Stimulated activated CD4-positive, alpha-beta T cell treated with anti-CD3 and anti-CD28 coated beads, Interleukin-15, amount 100 ng/mL, for 48 hours (primary cell): ENCODE data around the gene SPACA6.

Experiments
- DNase-seq, 2 donors: peaks; one replicate each; pipeline ENCODE4 v3.0.0-alpha.2; 2020; ENCODE audit warnings: low read depth in 2 of 2

SPACA6 gene

DNA sequence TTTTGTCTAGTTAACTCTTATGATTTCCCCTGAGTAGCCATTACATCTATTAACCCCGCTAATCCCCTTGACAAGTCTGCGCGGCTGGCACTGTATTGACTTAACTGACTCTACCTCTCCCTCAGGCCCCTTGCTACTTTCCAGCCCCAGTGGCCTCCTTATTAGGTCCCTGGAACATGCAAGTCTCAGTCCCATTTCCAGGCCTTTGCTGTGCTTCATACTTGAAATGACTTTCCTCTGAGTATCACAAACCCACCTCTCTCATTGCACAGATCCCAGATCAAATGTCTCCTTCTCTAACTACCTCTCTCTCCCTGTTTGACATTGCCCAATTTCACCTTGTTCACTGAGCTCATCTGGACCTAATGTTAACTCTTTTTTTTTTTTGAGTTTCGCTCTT, 13.2 kb downstream of the SPACA6 start:
- DNase-seq = no peak

DNA sequence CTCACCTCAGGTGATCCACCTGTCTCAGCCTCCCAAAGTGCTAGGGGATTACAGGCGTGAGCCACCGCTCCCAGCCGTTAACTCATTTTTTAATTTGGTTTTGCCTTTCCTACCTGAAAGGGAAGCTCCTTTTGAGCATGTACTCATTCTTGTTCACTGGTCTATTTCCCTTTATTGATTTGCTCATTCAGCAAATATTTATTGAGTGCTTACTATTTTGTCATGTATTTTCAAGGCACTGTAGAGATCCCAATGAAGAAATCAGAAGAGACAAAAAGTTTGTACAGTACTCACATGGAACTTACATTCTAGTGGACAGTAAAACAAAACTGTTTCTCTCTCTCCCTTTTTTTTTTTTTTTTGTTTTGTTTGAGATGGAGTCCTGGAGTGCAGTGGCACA, 13.8 kb downstream of the SPACA6 start:
- no peak for DNase-seq

DNA sequence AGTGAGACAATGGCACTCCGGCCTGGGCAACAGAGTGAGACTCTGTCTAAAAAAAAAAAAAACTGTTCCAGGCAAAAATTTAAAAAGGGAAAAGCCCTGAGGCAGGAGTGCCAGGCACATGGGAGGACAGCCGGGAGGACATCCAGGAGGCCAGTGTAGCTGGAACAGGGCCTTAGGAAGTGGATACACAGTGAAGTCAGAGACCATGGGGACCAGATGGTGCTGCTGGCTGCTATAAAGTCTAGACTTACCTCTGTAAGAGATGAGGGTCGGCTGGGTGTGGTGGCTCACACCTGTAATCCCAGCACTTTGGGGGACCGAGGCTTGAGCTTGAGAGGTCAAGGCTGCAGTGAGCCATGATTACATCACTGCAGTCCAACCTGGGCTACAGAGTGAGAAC, 15.7 kb downstream of the SPACA6 start:
- DNase-seq = no peak

DNA sequence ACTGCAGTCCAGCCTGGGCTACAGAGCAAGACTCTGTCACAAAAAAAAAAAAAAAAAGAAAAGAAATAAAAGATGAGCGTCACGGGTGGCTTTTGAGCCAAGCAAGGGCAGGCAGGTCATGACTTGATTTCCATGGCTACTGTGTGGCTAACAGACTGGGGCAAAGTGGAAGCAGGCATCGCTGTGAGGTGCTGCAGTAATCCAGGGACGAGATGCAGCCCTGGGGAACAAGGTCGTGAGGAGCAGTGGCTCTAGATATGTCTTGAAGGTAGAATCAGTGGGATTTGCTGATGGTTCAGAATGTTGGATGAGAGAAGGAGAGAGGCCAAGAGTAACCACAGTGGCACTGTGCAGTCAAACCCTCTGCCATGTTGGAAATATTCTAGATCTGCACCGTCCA, 16.4 kb downstream of the SPACA6 start:
- no peak for DNase-seq

DNA sequence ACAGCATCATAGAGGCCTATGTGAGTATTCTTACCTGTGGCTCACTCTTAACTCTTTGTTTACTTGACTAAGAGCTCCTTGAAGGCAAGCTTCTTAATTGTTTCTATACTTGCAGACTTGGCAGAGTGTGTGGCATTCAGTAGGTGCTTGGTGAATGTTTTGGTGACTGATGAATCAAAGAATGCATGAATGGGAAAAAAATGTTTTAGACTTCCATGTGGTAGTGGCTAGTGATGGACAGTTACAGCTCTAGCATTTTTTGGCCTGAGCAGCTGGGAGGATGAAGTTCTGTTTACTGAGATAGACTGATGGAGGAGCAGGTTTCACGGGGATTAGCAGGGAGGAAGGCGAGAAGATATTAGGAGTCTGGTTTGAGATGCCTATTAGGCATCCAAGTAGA, 17.0 kb downstream of the SPACA6 start:
- DNase-seq = no peak

DNA sequence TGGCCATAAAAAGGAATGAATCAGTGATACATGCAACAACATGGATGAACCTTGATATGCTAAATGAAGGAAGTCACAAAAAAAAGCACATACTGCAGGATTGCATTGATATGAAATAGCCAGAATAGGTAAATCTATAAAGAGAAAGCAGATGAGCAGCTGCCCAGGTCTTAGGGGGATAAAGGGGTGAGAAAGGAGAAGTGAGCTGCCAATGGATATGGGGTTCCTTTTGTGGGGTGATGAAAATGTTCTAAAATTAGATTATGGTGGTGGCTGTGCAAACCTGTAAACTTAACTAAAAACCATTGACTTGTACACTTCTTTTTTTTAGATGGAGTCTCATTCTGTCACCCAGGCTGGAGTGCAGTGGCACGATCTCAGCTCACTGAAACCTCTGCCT, 18.6 kb downstream of the SPACA6 start:
- DNase-seq = no peak

DNA sequence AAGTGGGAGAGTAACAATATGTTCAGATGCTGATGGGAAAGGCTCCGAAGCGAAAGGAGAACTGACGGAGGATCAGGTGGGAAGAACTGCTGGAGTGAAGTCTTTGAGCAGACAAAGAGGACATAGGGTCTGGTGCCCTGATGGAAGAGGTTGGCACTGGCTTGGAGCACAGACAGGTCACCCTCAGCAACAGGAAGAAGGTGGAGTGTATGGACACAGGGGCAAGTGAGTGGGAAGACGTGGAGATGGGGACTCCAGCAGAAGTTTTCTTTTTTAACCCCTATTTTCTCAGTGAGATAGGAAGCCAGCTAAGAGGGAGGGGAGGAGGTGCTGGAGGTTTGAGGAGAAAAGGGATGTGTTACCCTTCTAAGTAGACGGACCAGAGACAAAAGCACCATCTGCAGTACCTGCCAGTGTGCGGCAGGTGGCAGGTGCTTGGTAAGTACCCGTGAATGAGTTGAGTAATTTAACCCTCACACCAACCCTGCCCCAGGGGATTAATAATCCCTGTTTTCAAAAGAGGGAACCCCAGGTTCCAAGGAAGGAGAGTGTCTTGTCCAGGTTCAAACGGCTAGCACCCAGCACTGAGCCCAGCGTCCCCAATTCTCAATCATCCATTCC, 19.4 kb downstream of the SPACA6 start:
- no peak for DNase-seq

DNA sequence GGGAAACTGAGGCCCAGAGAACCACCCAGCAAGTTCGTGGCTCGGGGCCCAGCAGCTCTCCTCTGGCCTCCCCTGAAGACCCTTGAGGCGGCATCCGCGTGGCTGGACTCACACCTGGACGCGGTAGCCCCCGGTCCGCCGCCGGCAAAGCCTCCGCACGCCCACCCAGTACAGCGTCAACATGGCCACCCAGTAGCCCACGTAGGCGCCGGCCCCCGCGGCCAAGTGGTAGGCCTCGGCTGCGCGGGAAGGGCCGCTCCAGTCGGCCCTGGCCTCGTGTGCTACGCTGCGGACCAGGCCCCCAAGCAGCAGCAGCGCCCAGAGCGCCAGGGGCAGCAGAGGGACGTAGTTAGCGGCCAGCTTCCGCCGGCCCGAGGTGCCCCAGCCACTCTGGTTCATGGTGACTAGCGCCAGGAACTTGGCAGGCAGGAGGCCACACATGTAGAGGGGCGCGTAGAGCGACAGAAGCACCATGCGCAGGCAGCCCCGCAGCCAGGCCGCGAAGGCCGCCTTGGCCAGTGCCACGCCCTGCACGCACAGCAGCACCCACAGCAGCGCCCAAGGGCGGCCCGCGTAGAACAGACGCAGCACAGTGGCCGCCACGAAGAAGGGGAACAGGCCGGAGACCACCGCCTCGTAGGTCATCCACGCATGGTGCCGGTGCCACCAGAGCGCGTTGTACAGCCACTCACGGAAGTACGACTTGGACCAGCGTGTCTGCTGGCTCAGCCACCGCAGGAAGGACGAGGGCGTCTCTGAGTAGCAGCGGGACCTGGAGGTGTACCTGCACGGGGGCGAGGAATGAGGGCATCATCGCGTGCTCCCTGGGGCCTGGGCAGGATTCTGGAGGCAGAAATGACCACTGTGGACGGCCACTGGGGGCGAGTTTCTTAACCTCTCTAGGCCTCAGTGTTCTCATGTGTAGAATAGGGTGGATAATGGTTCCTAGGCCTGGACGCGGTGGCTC, 20.5 kb downstream of the SPACA6 start:
- no peak for DNase-seq

DNA sequence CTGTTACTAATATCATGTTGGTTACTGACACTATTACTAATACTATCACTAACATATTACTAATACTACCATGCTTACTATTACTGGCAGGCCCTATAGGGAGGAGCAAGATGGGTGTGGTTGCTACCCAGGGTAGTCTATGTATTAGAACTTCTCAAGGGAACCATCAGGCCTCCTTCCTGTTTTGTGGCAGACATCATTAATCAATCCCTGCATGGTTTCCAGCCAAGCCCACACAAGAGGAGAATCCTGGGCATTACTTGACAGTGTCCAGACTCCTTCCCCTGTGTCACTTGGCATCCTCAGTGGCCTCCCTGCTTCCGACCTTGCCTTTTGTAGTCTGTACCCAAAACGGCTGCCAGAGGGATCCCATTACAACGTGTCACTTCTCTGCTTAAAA, 21.7 kb downstream of the SPACA6 start:
- no peak for DNase-seq

DNA sequence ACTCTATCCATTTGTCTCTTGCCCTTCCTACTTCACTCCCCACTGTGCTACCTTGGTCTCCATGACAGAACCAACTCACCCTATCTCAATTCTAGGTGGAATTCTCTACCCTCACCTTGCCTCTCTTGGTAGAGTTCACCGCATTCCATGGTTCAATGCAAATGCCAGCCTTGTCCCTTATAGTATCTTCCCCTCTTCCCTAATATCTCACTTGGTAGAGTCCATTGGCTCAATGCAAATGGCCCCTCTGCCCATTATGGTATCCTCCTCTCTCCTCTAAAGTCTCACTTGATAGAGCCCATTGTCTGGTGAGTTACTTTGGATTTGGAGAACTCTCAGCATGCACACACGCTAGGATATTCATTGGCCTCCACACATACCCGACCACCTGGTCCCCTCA, 22.7 kb downstream of the SPACA6 start:
- no peak for DNase-seq

DNA sequence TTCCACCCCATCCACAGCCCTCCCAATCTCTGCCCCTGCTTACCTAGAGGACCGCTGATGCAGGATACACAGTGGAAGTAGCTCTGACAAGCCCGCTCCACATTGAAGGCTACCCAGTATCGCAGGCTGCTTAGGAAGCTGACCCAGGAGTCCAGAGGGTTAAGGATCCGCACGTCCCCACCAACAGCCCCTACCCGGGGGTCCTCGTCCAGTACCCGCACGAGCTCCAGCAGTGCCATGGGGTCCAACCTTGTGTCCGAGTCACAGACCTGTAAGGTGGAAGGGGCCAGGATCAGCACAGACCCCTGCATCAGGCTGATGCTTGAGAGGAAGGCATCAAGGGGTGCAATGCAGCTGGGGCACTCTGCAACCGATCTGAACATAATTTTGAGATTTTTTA, 23.8 kb downstream of the SPACA6 start:
- DNase-seq = no peak

DNA sequence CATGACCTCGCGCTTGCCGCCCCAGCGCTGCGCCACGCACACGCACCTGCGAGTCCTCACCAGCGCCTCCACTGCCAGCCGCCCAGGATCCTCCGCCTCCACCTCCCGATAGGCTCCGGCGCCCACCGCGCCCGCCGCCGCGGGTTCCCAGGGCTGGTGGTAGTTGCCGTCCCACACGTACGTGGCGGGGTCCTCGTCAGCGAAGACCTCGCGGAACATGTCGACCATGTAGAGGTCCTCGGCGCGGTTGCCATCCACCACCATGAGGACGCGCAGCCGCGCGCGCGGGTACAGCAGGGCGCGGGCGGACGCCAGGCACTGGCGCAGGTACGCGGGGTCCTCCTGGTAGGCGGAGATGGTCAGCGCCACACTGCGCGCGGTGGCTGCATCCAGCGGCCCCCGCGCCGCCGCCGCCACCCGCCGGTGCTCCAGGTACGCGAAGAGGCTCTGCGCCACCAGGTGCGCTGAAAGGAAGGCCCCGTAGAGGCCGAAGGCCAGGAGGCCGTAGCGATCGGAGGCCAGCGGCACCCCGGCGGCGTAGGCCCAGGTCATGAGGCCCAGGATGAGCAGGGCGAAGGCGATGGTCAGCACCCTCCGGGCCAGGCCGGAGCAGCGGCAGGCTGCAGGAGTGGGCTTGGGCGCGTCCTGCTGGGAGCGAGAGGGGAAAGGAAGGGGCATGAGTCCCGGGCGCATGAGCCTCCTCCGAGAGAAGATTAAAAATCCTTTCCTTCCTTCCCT, 26.3 kb downstream of the SPACA6 start:
- no peak for DNase-seq

DNA sequence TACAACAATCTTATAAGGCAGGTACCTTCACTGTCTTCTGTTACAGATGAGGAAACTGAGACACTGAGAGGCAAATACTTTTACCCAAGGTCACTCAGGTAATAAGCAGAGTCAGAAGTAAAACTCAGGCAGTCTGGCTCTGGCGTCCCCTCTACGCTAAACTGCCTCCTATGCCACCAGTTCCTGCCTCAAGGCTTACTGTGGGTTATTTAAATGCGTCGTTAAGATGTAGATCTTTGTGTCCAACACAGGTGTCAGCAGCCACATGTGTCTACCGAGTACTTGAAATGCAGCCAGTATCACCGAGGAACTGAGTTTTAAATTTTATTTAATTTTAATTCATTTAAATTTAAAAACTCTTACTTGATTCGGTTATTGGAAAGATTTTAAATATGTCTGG, 28.8 kb downstream of the SPACA6 start:
- no peak for DNase-seq

DNA sequence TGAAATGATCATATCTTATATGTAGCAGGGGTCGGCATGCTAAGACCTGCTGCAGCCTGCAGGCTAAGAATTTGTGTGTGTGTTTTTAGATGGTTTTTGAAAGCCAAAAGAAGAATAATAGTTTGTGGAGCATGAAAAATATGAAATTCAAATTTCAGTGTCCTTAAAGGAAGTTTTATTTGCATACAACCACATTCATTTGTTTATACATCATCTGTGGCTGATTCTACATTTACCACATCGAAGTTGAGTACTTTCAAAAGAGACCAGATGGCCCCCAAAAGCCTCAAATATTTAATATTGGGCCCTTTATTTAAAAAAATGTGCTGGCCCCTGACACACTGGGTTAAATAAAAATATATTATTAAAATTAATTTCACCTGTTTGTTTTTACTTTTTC, 29.4 kb downstream of the SPACA6 start:
- no peak for DNase-seq

DNA sequence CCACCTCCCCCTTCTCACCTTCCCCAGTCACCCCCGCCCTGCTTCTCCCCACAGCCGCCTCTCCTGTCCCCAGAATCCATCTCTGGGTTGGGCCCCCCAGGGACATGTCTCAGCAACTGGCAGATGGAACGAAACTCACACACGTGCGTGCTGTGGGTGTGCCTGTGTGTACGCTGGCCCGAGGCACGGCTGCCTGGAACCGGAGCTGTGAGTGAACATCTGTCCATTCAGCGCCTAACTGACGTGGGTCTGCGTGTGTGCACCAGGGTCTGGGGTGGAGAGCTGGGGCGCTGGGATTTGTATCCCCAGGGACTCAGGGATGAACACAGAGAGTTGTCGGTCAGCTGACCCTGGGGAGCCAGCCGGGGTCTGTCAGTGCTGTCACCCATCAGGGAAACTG, 31.4 kb downstream of the SPACA6 start:
- no peak for DNase-seq

DNA sequence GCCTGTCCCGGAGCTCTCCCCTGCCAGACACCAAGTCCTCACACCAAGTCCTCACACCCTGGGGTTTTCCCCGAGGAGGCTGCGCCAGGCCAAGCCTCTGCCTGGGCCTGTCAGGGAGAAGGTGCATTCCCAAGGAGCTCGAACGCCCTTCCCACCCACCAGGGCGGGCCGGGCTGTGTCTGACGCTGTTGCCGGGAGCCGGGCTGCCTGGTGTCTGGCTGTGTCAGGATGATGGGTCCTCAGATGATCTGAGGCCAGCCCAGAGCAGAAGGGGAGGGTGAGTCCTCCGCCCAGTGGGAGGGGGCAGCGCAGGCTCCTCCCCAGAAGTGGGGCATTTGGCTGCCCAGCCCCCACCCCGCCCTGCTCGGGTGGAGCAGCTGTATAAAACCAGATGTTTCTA, 32.9 kb downstream of the SPACA6 start:
- DNase-seq = no peak

DNA sequence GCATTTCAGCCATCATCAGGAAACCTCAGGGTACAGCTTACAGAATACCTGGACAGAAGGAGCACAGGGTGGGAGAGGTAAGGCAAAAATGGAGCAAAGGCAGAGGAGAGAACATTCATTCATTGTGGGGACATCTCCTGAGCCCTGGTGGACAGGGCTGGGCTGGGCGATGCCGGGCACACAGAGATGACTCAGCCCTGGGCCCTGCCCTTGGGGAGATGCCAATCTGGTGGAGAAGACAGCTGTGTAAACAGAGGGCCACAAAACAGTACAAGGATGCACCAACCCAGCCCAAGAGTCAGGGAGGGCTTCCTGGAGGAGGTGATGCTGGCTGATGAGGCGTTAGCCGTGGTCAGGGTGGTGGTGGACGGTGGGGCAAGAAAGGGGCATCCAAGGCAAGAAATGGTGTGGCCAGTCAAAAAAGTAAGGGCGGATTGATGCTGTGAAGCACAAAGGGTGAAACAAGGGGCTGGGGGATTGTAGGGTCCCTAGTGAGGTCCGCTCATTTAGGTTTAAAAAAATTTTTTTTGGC, 34.3 kb downstream of the SPACA6 start:
- no peak for DNase-seq

DNA sequence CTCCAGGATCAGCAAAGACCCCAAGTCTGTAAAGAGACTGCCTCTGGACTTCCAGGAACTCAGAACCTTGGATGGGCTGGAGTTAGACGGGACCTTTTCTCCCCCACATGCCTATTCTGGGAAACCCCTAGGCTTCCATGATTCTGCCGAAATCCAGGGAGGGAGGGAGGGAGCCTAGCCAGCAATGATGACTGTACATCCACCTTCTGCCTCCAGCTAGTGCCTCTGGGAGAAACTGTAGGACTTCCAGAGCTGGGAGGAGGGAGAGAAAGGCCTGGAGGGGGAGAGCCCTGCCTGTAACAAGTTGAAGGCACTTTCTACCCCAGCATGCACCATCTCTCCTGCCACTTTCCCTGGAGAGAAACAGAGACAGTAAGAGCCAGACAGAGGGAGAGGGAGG, 36.7 kb downstream of the SPACA6 start:
- no peak for DNase-seq

DNA sequence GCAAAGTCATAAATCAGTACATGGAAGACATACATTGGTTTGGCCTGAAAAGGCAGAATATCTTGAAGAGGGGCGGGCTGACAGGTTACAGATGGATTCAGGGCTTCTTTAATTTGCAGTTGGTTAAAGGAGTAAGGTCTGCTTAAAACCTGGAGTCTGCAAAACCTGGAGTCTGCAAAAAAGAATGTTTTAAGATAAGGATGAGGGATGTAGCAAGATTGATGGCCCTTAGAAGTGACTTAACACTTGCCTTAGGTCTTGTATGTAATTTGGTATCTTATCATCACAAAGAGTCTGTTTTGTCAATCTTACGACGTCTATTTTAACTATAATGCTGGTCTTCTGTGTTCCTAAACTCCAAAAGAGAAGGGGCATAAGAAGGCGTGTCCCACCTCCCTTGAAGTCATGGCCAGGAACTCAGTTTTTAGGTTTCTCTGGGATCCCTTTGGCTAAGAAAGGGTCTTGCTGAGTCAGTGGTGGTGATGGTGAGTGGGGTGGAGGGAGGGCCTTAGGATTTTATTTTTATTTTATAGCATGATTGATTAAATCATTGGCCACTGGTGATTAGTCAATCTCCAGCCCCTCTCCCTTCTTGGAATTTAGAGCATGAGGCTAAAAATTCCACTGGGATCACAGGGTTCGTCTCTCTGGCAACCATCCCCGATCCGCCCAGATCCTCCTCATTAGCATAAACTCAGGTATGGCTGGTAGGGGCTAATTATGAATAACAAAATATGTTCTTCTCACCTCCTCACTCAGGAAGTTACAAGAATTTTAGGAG, 40.8 kb downstream of the SPACA6 start:
- DNase-seq = no peak

DNA sequence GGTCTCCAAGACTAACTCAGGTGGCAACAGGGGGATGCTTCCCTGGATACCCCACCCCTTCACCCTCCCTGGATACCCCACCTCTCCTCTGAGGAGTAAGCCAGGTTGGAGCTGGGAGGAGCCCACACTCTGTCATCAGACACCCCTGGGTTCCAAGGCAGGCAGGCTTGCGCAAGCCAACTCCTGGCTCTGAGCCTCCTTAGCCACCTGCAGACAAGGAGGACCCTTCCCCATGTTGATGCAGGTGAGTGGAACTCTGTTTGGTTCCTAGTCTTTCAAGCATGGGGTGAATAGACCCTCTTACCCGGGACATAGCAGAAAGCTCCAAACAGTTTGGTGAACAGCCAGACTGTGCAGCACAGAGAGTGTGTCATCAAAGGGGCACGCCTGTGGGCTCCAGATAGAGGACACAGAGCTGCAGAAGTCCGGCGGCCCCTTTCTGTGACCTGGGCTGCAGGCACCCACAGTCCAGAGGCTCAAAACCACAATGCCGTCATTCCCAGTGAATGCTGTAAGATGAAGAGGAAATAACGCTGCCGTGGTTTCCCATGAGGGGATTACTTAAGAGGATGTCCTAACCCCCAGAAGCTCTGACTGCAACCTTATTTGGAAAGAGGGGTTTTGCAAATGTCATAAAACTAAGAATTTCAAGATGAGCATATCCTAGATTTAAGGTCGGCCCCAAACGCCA, 42.8 kb downstream of the SPACA6 start:
- DNase-seq = no peak

DNA sequence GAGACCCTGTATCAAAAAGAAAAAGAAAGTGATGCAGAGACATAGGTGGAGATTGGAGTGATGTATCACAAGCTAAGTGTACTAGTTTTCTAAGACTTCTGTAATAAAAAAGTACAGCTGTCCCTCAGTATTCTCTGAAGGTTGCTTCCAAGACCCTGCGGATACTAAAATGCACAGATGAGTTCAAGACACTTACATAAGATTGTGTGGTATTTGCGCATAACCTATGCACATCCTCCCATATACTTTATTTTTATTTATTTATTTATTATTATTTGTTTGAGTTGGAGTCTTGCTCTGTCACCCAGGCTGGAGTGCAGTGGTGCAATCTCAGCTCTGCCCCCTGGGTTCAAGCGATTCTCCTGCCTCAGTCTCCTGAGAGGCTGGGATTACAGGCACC, 44.3 kb downstream of the SPACA6 start:
- DNase-seq = no peak
